Astrocyte (in vitro differentiated cells and primary cell): ENCODE measurements around the gene KLHDC9. TPM values are rescaled to one million over a fixed set of nuclear protein-coding genes. Genes with fewer than 3 reads are reported as not detected.

Experiments
- DNase-seq: peaks from one replicate; pipeline ENCODE4 v3.0.0-alpha.2; 2010; ENCODE audit warnings: low read depth
- FAIRE-seq: peaks from 2 replicates; lab custom pipeline; 2011; peaks lifted over from hg19 to GRCh38; lab: Jason Lieb, UNC
- H2AFZ ChIP-seq: 2 replicates; pipeline ENCODE4 v1.6.0; 2012; ENCODE audit warnings: low read depth, low read length, inconsistent platforms
- H3K27ac ChIP-seq: 2 replicates; pipeline ENCODE4 v1.5.1; 2011; ENCODE audit warnings: low read depth, low read length, inconsistent platforms
- H3K27me3 ChIP-seq: 2 replicates; pipeline ENCODE4 v1.6.0; 2011; ENCODE audit warnings: low read length, inconsistent platforms; ENCODE audit not compliant: insufficient read depth
- H3K36me3 ChIP-seq: 2 replicates; pipeline ENCODE4 v1.5.1; 2011; ENCODE audit warnings: low read length, inconsistent platforms; ENCODE audit not compliant: insufficient read depth
- H3K4me1 ChIP-seq: 2 replicates; pipeline ENCODE4 v1.5.1; 2011; ENCODE audit warnings: low read length, inconsistent platforms; ENCODE audit not compliant: insufficient read depth
- H3K4me2 ChIP-seq: 2 replicates; pipeline ENCODE4 v1.6.0; 2012; ENCODE audit warnings: low read length, inconsistent platforms
- H3K4me3 ChIP-seq: 2 replicates; pipeline ENCODE4 v1.5.1; 2011; ENCODE audit warnings: low read depth, mild to moderate bottlenecking, low read length, inconsistent platforms; ENCODE audit not compliant: insufficient read depth
- H3K79me2 ChIP-seq: 2 replicates; pipeline ENCODE4 v1.6.0; 2012; ENCODE audit warnings: mild to moderate bottlenecking, low read length, inconsistent platforms; ENCODE audit not compliant: insufficient read depth
- H3K9ac ChIP-seq: 2 replicates; pipeline ENCODE4 v1.6.0; 2012; ENCODE audit warnings: mild to moderate bottlenecking, low read length, inconsistent platforms
- H3K9me3 ChIP-seq: 2 replicates; pipeline ENCODE4 v1.5.1; 2012; ENCODE audit warnings: low read depth, mild to moderate bottlenecking, low read length, inconsistent platforms; ENCODE audit not compliant: insufficient read depth
- H4K20me1 ChIP-seq: 2 replicates; pipeline ENCODE4 v1.6.0; 2012; ENCODE audit warnings: low read length, inconsistent platforms; ENCODE audit not compliant: insufficient read depth
- H3K27ac Mint-ChIP-seq: one replicate; pipeline ENCODE4 v1.8.0; 2021; ENCODE audit warnings: mild to moderate bottlenecking, mixed read lengths; ENCODE audit not compliant: unreplicated experiment
- H3K27me3 Mint-ChIP-seq: one replicate; pipeline ENCODE4 v1.8.0; 2021; ENCODE audit warnings: low read depth, mixed read lengths; ENCODE audit not compliant: unreplicated experiment
- H3K36me3 Mint-ChIP-seq: one replicate; pipeline ENCODE4 v1.8.0; 2021; ENCODE audit warnings: low read depth, mixed read lengths; ENCODE audit not compliant: unreplicated experiment
- H3K4me1 Mint-ChIP-seq: one replicate; pipeline ENCODE4 v1.8.0; 2021; ENCODE audit warnings: low read depth, mixed read lengths; ENCODE audit not compliant: unreplicated experiment
- H3K4me3 Mint-ChIP-seq: one replicate; pipeline ENCODE4 v1.8.0; 2021; ENCODE audit warnings: mild to moderate bottlenecking, moderate library complexity, mixed read lengths; ENCODE audit not compliant: unreplicated experiment
- H3K9me3 Mint-ChIP-seq: one replicate; pipeline ENCODE4 v1.8.0; 2021; ENCODE audit warnings: mild to moderate bottlenecking, mixed read lengths; ENCODE audit not compliant: unreplicated experiment
- EZH2 ChIP-seq: IDR thresholded peaks from 2 replicates; pipeline ENCODE4 v1.6.1; 2012; ENCODE audit warnings: mild to moderate bottlenecking, low read length, inconsistent platforms; ENCODE audit not compliant: insufficient read depth
- total RNA-seq: library from RNA; stranded (reverse); gene quantifications from 2 replicates; pipeline ENCODE4 v1.2.1, GENCODE V29; 2021
- TF ChIP-seq, protein P1 (sequence below): IDR thresholded peaks from 2 replicates; pipeline ENCODE4 v1.5.1; 2011; ENCODE audit warnings: low read depth, mild to moderate bottlenecking, inconsistent platforms, low read length, moderate library complexity; ENCODE audit not compliant: insufficient read depth

Gene KLHDC9
- total RNA-seq, 1 donor from 2014 or later = 1.5 TPM

DNA sequence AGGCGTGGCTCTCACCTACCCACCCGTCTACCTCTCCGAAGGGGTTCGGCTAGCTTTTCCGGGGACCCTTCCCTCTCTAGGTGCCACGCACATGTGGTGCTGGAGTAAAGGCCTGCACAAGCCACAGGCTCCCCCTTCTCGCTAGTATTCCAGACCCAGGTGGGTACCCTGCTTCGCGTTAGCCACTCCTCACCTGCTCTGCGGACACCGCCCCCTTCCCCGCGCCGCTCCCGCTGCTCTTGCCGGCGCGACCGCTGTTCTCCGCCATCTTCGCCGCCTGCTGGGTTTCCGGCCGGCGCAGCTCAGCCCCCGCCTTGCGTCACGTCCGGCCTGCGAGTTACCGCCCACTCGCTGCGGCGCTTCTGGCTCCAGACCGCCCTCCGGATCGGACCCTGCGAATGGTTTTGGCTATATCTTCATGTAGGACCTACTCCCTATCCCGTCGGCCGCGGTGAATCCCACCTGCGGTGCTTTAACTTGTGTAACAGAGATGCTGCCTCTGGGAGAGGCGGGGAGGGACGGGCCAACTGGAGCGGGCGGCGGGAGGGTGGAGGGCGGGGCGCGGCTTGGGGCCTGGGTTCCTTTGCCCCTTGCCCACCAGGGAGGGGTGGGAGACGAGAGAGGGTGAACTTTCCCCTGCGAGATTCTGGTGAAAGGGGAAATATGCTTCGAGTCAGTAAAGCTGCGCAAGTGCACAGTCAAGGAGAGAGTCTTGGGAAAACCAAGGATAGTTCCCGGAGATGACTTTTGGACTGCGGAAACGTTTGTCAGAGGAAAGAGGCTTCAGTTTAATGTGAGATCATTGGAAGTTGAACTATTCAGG, 19.8 kb downstream of the KLHDC9 start, which contains the start of the genes NIT1 and PFDN2:
TSS of gene NIT1 (plus strand) at position 347 of the 823 bp plus-strand sequence. CDS start at position 419, 72 bp downstream.
TSS of gene PFDN2 (minus strand) at position 279 of the 823 bp plus-strand sequence. CDS start at position 268, 11 bp downstream.
- H3K27ac Mint-ChIP-seq = peak within 1 kb of the TSS; percentile 98
- Histone ChIP-seq H3K4me1 (peaks cover 31% of the 10 kb centered on the region), H3K27ac (peak within 1 kb of the TSS; percentile 98), H3K79me2 (peaks cover 78% of the 10 kb centered on the region), H3K4me2 (peak within 1 kb of the TSS; percentile 86), H3K9me3 (no peaks in the 10 kb centered on the region), H3K4me3 (peak within 1 kb of the TSS; percentile 98), H3K9ac (peak within 1 kb of the TSS; percentile 99), H3K36me3 (peaks cover 29% of the 10 kb centered on the region), H3K27me3 (no peaks in the 10 kb centered on the region), H2AFZ (peak within 1 kb of the TSS; percentile 73), H4K20me1 (peaks cover 39% of the 10 kb centered on the region)
- H3K4me1 Mint-ChIP-seq = peaks cover 31% of the 10 kb centered on the region
- H3K9me3 Mint-ChIP-seq = no peaks in the 10 kb centered on the region
- TF ChIP-seq, protein P1, sequence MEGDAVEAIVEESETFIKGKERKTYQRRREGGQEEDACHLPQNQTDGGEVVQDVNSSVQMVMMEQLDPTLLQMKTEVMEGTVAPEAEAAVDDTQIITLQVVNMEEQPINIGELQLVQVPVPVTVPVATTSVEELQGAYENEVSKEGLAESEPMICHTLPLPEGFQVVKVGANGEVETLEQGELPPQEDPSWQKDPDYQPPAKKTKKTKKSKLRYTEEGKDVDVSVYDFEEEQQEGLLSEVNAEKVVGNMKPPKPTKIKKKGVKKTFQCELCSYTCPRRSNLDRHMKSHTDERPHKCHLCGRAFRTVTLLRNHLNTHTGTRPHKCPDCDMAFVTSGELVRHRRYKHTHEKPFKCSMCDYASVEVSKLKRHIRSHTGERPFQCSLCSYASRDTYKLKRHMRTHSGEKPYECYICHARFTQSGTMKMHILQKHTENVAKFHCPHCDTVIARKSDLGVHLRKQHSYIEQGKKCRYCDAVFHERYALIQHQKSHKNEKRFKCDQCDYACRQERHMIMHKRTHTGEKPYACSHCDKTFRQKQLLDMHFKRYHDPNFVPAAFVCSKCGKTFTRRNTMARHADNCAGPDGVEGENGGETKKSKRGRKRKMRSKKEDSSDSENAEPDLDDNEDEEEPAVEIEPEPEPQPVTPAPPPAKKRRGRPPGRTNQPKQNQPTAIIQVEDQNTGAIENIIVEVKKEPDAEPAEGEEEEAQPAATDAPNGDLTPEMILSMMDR = no peak
- TF ChIP-seq EZH2 = no peak
- H3K27me3 Mint-ChIP-seq = no peaks in the 10 kb centered on the region
- H3K36me3 Mint-ChIP-seq = peaks cover 17% of the 10 kb centered on the region
- no peak for FAIRE-seq
- DNase-seq = peak; percentile 79
- H3K4me3 Mint-ChIP-seq = peak within 1 kb of the TSS; percentile 95

DNA sequence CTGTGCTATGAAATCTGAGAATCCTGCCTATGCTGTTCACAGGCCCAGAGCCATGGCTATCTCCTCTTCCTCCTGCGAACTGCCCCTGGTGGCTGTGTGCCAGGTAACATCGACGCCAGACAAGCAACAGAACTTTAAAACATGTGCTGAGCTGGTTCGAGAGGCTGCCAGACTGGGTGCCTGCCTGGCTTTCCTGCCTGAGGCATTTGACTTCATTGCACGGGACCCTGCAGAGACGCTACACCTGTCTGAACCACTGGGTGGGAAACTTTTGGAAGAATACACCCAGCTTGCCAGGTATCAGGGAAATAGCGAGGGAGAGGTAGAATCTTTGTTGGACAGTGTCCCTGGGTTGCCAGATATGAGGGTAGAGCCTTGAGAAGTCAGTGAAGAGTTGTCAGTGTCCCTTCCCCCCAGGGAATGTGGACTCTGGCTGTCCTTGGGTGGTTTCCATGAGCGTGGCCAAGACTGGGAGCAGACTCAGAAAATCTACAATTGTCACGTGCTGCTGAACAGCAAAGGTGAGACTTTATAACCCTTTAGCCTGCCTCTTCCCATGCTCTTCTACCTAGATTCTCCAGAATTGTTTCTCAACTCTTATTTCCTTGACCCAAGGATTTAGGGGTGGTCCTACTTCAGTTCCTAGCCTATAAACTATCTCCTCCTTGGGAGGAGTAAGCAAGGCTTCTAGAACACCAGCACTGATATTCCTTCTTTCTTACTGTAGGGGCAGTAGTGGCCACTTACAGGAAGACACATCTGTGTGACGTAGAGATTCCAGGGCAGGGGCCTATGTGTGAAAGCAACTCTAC, 21.1 kb downstream of the KLHDC9 start:
- peak overlapping the region; percentile 86 for H3K4me2 ChIP-seq
- H4K20me1 ChIP-seq = peaks cover 32% of the 10 kb centered on the region
- Mint-ChIP-seq H3K9me3 (no peaks in the 10 kb centered on the region), H3K36me3 (peaks cover 22% of the 10 kb centered on the region), H3K27ac (peak overlapping the region; percentile 98), H3K27me3 (no peaks in the 10 kb centered on the region), H3K4me1 (peaks cover 31% of the 10 kb centered on the region), H3K4me3 (peak overlapping the region; percentile 95)
- H3K4me3 ChIP-seq = peak overlapping the region; percentile 98
- peaks cover 29% of the 10 kb centered on the region for H3K4me1 ChIP-seq
- H3K27ac ChIP-seq = peak overlapping the region; percentile 98
- peaks cover 69% of the 10 kb centered on the region for H3K79me2 ChIP-seq
- peaks cover 29% of the 10 kb centered on the region for H3K36me3 ChIP-seq
- H3K9ac ChIP-seq = peak overlapping the region; percentile 99
- TF ChIP-seq EZH2 = no peak
- TF ChIP-seq, protein P1 = peak; percentile 48
- no peaks in the 10 kb centered on the region for H3K27me3 ChIP-seq
- no peak for FAIRE-seq
- H2AFZ ChIP-seq = no peak overlapping the region
- peak; percentile 71 for DNase-seq
- no peaks in the 10 kb centered on the region for H3K9me3 ChIP-seq
